ENCODE results near the gene ELOVL4.

Gene ELOVL4

DNA sequence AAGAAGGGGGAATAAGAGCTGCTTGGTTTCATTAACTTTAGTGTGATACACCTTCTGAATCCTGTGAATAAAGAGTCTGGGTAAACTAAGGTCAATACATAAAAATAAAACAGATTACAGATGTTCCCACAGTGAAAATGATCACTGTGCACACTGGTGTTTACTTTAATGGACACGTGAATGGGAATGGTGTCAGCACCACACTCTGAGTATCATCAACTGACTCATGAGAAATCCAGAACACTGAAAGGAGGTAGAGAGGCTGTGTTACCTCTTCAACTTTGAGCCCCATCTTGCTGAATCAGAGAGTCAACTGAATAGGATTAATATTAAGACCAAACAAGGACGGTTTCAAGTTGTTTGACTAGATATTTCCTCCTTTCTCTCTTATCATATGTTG lies 75.0 kb downstream of the ELOVL4 start:
- TF ChIP-seq ARNTL (CRISPR knock-in tag; IDR thresholded peaks at IDR 0.05; ENCODE audit: borderline replicate concordance, low read depth) = no peak
- no peak for TF ChIP-seq ZFP30 (CRISPR knock-in tag; IDR thresholded peaks at IDR 0.05)
- TF ChIP-seq ZNF565 (CRISPR knock-in tag; conservative IDR thresholded peaks at IDR 0.05; ENCODE audit: low read depth) = no peak
- no peak for TF ChIP-seq BACH2 (CRISPR knock-in tag; IDR thresholded peaks at IDR 0.05; ENCODE audit: borderline replicate concordance)
- TF ChIP-seq OSR1 (CRISPR knock-in tag; IDR thresholded peaks at IDR 0.05) = no peak
- TF ChIP-seq, protein P1, sequence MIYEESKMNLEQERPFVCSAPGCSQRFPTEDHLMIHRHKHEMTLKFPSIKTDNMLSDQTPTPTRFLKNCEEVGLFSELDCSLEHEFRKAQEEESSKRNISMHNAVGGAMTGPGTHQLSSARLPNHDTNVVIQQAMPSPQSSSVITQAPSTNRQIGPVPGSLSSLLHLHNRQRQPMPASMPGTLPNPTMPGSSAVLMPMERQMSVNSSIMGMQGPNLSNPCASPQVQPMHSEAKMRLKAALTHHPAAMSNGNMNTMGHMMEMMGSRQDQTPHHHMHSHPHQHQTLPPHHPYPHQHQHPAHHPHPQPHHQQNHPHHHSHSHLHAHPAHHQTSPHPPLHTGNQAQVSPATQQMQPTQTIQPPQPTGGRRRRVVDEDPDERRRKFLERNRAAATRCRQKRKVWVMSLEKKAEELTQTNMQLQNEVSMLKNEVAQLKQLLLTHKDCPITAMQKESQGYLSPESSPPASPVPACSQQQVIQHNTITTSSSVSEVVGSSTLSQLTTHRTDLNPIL (CRISPR knock-in tag; IDR thresholded peaks at IDR 0.05; ENCODE audit: low read depth) = no peak
- no peak for TF ChIP-seq TOX (CRISPR knock-in tag; IDR thresholded peaks at IDR 0.05; ENCODE audit: borderline replicate concordance)
- TF ChIP-seq ZNF8 (CRISPR knock-in tag; IDR thresholded peaks at IDR 0.05) = no peak
- TF ChIP-seq PATZ1 (CRISPR knock-in tag; IDR thresholded peaks at IDR 0.05; ENCODE audit: borderline replicate concordance) = no peak
- TF ChIP-seq CSRNP3 (CRISPR knock-in tag; IDR thresholded peaks at IDR 0.05) = no peak
- TF ChIP-seq GLIS3 (CRISPR knock-in tag; IDR thresholded peaks at IDR 0.05) = no peak
- TF ChIP-seq, protein P2, sequence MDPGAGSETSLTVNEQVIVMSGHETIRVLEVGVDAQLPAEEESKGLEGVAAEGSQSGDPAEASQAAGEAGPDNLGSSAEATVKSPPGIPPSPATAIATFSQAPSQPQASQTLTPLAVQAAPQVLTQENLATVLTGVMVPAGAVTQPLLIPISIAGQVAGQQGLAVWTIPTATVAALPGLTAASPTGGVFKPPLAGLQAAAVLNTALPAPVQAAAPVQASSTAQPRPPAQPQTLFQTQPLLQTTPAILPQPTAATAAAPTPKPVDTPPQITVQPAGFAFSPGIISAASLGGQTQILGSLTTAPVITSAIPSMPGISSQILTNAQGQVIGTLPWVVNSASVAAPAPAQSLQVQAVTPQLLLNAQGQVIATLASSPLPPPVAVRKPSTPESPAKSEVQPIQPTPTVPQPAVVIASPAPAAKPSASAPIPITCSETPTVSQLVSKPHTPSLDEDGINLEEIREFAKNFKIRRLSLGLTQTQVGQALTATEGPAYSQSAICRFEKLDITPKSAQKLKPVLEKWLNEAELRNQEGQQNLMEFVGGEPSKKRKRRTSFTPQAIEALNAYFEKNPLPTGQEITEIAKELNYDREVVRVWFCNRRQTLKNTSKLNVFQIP (CRISPR knock-in tag; IDR thresholded peaks at IDR 0.05; ENCODE audit: borderline replicate concordance, low read depth) = no peak
- TF ChIP-seq CSDC2 (CRISPR knock-in tag; IDR thresholded peaks at IDR 0.05) = no peak
- TF ChIP-seq SNAI2 (CRISPR knock-in tag; IDR thresholded peaks at IDR 0.05) = no peak
- no peak for TF ChIP-seq ZC3H10 (CRISPR knock-in tag; IDR thresholded peaks at IDR 0.05)
- TF ChIP-seq ESRRG (CRISPR knock-in tag; IDR thresholded peaks at IDR 0.05) = no peak
- no peak for TF ChIP-seq ZNF70 (CRISPR knock-in tag; IDR thresholded peaks at IDR 0.05)
- TF ChIP-seq ZFP3 (CRISPR knock-in tag; IDR thresholded peaks at IDR 0.05) = no peak
- TF ChIP-seq, protein P3, sequence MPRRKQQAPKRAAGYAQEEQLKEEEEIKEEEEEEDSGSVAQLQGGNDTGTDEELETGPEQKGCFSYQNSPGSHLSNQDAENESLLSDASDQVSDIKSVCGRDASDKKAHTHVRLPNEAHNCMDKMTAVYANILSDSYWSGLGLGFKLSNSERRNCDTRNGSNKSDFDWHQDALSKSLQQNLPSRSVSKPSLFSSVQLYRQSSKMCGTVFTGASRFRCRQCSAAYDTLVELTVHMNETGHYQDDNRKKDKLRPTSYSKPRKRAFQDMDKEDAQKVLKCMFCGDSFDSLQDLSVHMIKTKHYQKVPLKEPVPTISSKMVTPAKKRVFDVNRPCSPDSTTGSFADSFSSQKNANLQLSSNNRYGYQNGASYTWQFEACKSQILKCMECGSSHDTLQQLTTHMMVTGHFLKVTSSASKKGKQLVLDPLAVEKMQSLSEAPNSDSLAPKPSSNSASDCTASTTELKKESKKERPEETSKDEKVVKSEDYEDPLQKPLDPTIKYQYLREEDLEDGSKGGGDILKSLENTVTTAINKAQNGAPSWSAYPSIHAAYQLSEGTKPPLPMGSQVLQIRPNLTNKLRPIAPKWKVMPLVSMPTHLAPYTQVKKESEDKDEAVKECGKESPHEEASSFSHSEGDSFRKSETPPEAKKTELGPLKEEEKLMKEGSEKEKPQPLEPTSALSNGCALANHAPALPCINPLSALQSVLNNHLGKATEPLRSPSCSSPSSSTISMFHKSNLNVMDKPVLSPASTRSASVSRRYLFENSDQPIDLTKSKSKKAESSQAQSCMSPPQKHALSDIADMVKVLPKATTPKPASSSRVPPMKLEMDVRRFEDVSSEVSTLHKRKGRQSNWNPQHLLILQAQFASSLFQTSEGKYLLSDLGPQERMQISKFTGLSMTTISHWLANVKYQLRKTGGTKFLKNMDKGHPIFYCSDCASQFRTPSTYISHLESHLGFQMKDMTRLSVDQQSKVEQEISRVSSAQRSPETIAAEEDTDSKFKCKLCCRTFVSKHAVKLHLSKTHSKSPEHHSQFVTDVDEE (CRISPR knock-in tag; IDR thresholded peaks at IDR 0.05) = no peak
- no peak for ATAC-seq

DNA sequence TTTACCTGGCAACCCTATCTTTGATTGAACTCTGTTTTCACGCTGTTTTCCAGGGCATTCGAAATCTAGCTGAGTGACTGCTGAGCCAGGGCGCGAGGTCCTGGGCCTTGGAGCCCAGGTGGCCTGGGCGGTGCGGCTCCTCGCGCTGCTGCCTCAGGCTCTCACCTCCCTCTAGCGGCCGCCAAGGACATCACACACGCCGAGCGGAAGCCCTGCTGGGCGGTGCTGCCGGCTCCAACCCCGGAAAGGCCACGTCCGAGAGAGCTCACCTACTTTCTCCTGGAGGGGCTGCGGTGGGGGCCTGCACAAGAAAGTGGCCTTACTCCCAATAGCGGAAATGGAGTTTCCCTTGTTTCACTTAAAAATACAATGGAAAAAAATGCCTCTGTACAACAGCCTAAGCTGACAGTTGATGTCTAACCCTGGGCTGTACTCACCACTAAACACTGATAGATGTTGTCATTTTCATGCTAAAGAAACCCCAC lies 77.7 kb downstream of the ELOVL4 start:
- TF ChIP-seq SNAI2 (CRISPR knock-in tag; IDR thresholded peaks at IDR 0.05) (0 out of 2 replicates have a peak, but pooled peaks have one; percentile 31), PATZ1 (CRISPR knock-in tag; IDR thresholded peaks at IDR 0.05; ENCODE audit: borderline replicate concordance) (peak; percentile 55; the same call in 1 of the 2 replicates), TCF4 (CRISPR knock-in tag; IDR thresholded peaks at IDR 0.05; ENCODE audit: borderline replicate concordance) (peak; percentile 11; the same call in 1 of the 2 replicates)
- TF ChIP-seq, protein P1 (CRISPR knock-in tag; IDR thresholded peaks at IDR 0.05; ENCODE audit: low read depth) = no peak
- peak; percentile 99 for ATAC-seq

Data from SK-N-SH treated with all-trans-retinoic acid at 6 μM for 48 hours (cell line).